GM18499 (cell line): Measurements from ENCODE around the gene LPIN1.

Experiments used
- ATAC-seq: cut with Tn5 transposase; IDR thresholded peaks from one replicate; pipeline ENCODE4 v1.9.1; 2021; ENCODE audit warnings: moderate number of reproducible peaks; ENCODE audit not compliant: insufficient read depth, unreplicated experiment

The LPIN1 gene, protein sequence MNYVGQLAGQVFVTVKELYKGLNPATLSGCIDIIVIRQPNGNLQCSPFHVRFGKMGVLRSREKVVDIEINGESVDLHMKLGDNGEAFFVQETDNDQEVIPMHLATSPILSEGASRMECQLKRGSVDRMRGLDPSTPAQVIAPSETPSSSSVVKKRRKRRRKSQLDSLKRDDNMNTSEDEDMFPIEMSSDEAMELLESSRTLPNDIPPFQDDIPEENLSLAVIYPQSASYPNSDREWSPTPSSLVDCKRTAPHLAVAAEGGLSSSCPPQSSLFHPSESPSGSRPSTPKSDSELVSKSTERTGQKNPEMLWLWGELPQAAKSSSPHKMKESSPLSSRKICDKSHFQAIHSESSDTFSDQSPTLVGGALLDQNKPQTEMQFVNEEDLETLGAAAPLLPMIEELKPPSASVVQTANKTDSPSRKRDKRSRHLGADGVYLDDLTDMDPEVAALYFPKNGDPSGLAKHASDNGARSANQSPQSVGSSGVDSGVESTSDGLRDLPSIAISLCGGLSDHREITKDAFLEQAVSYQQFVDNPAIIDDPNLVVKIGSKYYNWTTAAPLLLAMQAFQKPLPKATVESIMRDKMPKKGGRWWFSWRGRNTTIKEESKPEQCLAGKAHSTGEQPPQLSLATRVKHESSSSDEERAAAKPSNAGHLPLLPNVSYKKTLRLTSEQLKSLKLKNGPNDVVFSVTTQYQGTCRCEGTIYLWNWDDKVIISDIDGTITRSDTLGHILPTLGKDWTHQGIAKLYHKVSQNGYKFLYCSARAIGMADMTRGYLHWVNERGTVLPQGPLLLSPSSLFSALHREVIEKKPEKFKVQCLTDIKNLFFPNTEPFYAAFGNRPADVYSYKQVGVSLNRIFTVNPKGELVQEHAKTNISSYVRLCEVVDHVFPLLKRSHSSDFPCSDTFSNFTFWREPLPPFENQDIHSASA

DNA sequence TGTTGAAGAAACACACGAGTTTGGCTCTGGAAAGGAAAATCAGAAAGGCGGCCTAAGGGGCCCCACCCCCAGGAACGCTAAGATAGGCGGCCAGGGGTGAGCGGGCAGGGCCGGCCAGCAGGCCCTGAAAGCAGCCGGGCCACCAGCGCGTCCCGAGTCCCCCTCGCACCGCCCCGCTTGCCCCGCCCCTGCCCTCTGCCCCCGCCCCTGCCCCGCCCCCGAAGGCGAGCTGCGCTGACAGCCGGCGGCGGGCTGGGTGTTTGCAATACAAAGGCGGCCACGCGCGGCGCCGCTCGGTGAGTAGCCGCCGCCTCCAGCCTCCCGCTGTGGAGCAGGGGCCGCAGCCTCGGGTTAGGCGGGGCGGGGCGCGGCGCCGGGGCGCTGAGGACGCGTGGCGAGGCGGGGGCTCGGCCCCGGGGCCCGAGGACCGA, at the start of gene LPIN1:
LPIN1 (plus strand) TSS at position 257 of the 431 bp plus-strand sequence. CDS start 18,910 bp downstream, outside the sequence.
- ATAC-seq: peak; percentile 21

DNA sequence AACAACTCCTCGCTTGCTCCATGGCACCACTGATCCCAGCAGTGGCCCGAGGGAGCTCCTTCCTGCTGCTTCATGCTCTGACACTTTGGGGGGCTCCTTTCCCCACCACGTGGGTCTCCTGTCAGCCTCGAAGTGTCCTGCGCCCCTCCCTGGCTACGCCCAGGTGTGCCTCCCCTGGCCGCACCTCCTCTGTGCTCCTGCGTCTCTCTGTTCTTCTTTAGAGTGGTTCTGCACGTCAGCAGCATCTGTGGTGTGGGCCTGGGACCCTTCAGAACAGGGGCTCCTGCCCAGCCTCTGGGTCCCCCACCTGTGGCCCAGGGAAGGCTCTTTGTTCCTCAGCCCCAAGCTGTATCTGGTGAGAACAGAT, 49.7 kb upstream of the LPIN1 start:
- no peak for ATAC-seq

DNA sequence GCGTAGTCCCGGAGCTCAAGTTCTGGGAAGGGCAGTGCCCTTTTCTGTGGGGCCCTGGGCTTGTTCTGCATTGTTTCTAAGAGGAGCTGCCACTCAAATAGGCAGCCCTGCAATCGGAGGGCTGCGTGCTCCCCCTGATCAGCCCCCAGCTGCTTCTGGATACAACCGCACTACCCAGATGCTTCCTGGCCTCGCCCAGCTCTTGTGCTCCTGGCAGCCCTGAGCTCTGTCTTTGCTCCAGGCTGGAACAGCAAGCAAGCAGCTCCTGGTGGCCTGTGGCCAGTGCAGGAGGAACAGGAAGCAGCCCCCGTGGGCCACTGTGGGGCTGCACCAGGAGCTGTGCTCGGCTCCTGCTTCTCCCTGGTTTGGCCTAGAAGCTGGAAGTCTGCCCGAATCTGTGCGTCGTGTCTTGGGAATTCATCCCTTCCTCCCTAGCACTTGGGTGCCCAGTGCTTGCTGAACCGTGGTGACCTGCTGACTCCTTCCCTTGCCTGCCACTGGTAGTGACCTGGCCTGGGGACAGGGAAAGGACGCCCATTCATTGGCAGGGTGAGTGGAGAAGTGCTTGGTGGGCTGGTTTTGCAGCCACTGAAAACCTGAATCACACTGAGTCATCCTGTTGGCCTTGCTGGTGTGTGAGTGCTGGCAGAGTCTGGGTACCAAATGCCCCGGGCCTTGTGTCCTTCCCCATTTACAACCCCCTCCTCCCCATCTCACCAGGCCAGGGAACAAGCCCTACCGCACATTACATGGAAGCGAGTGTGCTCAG, 49.1 kb upstream of the LPIN1 start:
- no peak for ATAC-seq

DNA sequence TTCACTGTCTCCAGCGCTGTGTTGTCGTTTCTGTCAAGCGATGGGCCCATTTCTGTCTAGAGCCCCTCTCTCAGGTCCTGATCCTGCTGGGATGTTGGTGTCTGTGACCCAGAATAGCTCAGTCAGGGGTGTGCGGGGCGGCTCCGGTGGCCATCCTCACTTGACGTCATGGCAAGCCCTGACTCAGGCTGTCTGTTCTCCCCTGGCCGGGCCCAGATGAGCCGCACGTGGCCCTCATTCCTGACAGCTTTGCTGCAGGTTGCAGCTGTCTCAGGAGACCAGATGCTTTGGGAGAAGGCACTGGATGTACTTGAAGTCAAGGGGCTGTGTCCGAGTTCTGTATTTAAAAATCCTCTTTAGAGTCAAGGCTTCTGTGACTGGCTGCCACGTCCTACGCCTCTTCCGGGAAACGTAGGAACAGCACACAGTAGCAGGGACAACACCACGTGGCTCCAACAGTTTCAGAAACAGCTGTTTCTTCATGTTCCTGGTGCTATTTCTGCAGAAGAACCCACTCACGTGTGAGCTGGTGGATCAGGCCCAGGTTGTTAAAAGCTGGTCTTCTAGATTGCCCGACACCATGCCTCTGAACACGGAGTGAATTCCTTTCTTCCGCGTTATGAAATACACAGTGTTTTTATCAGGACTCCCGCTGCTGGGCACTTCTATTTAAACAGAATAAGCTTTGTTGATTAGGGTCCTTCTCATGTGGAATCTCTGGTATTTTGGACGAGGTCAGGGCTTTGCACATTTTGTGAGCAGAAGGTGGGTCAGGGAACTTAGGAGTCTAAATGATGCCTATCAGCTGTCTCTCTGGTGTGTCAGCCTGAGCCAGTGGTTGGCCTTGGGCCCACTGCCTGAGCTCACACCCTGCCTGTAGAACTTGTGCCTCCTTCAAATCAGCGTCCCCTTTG, 48.2 kb upstream of the LPIN1 start:
- ATAC-seq: no peak

DNA sequence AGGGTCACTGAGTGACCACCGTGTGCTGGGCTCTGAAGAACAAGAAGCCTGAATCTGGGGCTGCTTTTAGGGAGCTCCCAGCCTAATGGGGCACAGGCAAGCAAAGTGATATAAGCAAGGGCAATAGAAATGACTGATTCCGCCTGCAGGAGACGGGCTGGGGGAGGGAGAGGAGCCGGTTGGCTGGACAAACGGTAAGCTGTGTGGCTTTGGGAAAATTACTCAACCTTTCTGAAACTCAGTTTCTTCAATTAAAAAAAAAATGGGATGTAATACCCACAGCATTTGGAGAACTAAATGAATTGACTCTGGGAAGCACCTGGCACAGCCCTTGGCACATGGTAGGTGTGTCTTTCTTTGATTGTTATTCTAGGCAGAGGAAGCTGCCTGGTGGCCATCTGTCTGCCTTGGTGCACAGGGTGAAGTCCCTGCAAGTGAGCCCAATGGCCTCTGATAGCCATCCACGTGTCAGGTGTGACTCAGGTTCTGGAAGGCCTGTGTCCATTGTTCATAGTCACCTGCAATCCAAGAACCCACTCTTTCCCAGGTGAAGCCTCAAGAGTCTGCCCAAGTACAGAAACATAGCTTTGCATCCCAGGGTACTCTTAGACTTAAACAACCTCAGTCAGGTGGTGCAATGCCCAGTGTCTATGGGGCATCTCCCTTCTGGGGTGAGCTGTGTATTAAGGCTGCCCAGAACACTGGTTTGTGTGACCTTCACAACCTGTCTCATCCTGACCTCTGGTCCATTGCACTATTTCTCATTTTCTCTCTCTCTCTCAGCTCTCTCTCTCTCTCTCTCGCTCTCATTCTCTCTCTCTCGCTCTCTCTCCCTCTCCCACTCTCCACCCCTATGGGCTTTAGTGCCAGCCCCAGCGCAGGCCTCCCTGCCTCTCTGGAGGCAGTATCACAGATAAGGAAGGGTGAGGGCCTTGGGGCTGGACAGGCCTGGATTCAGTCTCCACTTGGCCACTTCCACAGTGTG, 46.5 kb upstream of the LPIN1 start:
- ATAC-seq: no peak

DNA sequence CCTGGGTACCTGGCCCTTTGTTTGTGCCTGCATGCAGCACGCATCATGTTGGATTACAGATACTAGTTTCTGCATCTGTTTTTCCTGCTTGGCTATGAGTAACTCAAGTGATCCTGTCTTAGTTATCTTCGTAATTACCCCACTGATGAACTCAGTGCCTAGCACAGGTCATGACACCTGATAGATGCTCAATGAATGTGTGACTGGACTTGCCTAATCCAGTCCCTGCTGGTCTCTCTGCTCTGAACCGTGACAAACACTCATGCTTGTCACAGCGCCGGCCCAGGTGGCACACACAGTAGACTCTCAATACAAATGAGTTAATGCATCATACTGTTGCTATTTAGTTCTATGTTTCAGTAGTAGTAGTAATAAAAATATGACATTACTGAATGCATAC, 45.2 kb upstream of the LPIN1 start:
- ATAC-seq: no peak

DNA sequence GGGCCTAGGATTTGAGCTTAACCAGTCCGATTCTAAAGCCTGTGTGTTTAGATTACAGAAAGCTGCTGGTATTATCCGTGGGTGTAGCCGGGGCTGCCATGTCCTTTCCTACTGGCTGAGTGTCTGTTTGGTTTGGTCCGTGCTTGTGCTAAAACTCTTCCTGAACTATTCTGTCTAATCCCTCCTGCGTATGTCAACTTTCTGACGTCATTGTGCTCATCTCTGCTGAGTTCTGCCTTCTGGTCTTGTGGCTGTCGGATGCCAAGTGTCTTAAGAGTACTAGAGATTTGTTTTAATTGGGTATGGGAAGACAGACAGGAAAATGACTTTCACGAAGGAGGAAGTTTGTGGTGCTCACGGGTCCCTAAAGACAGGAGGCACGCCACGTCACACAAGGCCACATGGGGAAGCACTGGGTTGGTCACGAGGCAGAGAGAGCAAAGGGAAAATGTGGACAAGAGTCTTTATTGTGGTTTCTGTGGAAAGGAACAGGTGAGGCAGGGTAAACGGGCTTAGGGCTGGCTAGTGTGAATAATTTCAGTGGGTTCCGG, 44.6 kb upstream of the LPIN1 start:
- no peak for ATAC-seq

DNA sequence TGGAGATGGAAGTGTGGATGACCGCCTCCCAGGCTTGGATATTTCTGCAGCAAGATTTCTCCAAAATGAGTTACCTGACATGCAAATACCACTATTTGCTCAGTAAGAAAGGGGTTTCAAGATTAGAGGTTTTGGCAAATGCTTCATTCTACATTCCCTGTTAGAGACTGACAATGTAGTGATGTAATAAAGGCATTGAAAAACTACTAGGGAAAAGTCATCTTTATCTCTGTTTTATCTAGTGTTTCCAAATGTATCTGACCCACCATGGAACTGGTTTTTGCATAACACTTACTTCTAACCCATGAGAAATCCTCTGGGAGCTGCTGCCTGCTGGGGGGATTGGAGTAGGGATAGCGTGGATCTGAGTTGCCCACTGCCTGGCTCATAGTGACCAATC, 43.5 kb upstream of the LPIN1 start:
- ATAC-seq: no peak

DNA sequence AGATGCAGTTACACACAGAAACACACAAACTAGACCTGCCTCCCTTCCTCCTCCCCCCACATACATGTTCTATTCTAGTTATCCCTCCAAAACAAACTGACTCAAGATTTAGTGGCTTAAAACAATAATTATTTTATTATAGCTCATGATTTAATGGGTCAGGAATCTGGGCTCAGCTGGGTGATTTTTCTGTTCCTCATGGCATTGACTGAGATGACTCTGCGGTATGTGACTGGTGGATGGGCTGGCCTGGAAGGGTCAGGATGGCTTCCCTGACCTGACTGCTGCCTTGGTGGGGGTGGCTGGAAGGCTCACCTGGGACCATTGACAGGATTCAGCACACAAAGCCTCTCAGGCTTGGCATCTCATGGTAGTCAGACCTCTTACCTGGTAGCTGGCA, 42.7 kb upstream of the LPIN1 start:
- no peak for ATAC-seq

DNA sequence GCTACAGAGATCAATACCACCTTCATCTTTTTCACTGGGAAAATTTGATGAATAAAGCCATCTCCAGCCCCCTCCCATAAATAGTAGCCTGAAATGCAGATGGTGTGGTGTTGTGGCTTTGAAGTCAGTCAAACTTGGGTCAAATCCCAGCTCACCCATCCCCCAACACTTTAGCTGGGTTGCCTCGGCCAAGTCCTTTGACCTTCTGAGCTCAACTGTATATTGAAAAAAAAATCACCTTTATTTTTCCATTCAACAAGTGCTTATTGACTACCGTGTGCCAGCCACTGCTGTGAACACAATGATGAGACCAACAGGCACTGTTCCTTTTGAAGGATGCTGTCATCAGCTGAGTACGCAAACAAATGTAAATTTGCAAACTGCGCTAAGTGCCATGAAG, 41.4 kb upstream of the LPIN1 start:
- ATAC-seq: no peak

DNA sequence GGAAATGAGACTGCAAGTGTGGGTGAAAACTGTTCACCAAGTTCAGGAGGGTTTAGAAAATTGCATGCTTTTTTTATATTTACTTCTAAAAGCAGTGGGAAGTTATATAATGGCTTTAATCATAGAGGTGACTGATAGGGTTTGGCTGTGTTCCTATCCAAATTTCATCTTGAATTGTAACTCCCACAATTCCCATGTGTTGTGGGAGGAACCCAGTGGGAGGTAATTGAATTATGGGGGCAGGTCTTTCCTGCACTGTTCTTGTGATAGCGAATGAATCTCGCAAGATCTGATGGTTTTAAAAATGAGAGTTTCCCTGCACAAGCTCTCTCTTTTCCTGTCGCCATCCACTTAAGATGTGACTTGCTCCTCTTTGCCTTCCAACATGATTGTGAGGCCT, 40.7 kb upstream of the LPIN1 start:
- no peak for ATAC-seq

DNA sequence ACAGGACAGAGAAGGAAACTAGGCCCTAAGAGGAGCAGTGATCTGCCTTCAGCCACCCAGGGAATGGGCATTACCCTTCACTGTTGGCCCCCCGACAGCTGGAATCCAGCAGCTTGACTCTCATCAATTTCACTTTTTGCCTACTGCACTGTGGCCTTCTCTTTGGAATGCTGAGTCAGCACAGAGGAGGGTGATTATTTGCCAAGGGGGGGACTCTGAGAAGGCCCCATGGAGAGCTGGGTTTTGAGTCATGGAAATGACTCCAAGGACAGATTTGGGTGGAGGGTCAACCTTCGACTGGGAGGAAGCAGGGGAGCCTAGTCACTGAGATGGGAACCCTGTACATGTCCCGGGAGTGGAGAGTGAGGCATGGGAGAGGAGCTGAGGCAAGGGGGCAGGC, 38.3 kb upstream of the LPIN1 start:
- no peak for ATAC-seq

DNA sequence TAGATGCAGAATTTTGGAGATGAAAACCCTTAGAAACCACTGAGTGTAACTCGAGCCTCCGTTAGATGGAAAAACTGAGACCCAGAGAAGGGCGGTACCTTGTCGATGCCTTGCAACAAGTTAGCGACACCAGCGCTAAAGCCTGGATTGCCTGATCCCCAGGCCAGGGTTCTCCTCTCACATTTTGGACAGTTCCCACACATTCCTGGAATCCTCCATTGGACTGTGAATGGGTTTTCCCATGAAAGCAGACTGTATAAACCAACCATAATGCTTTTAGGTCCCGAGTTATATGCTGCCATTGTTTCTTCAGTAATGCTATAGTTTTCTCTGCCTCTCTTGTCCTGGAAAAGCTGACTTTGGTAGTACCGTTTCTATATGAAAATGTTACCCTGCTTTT, 37.1 kb upstream of the LPIN1 start:
- ATAC-seq: no peak

DNA sequence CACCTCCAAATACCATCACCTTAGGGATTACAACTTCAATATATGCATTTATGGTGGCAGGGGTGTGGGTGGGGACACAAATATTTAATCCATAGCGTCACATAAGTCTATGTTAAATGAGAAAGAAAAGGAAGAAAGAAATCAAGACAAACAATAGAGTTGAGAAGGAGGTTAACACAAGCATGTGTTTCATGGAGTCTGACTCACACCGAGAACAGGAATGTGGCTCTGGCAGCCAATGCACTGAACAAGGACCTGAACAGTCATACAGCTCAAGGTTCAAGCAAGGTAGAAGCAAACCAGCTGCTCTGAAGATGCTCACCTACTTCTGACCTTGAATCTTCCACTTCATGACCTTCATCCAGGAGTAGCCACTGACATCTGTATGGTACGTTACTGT, 36.2 kb upstream of the LPIN1 start:
- no peak for ATAC-seq

DNA sequence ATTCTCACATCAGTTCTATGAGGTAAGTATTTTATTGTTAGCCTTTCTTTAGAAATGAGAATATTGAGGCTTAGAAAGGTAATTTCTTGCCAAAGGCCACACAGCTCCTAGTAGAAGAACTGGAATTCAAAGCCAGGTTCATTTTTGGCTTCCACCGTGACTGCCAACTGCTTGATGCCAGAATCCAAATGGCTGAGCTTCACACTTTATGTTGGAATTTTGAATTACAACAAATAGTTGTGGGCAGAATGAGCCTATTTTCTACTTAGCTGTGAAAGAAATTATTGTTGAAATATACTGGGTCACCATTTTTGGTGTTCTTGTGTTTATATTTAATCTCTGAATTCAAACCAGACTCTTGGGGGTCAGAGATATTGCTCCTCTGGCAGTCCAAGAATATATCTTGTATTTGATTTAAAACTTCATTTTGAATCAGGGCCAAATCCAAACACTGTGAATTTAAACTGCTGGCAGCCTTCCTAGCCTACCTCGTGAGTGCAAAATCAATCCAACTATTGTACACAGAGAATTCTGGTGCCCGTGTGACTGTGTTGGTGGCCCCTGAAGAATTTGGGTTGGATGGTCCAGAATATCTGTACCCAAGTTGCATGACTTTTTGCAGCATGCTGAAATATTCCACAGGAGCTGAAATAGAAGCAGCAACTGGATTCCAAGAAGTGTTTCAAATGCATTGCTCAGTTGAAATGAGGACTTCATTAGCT, 35.6 kb upstream of the LPIN1 start:
- no peak for ATAC-seq

DNA sequence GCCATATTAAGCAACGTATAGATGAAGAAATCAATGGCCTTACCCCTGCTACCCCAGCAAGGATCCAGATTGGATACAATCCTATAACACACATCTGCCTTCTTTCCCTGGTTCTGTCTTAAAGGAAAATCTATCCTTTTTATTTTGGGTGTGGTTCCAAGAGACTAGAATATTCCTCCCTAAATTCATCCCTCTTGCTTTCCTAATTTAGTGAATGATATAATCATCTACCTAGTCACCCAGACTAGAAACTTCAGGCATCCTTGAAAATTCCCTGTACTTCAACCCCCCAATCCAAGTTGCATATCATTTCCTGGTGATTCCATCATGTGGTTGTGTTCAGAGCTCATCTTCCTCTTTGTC, 35.1 kb upstream of the LPIN1 start:
- ATAC-seq: no peak

DNA sequence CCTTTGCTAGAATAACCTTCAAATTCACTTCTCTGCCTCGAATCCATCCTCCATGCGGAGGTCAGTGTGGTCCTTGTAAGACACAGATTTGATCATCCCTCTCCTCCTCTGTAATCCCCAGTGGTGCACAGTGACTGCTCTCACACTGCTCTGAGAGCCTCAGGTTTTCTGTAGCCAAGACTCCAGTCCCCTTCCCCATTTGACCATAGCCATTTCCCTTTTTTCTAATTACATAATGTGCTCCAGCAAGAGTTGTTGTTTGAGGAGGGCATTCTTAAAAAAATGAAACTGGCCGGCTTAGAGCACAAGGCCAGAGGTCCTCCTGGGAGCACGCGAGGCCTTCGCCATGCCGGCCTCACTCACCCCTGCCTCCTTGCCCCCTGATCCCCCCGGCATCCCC, 34.7 kb upstream of the LPIN1 start:
- ATAC-seq: no peak

DNA sequence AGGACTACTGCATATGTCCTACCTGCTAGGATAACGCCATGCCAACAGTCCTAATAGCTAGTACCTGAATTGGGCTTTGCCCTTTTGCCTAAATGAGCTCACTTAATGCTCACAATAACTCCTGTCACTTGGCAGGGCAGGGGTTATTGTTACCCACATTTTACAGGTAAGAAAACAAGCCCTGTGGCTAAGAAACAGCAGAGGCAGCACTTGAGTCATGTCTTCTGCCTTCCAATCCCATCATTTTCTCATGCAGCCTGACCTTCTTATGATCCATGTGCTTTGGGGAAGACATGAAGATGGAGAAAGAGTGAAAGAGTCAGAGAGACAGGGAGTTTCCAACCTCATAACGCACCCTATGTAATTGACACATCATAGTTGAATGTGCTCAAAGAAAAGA, 33.6 kb upstream of the LPIN1 start:
- ATAC-seq: no peak
